ENCODE data around the gene EFL1.

GRCh38 chr15:82174471-82175235, 87.9 kb downstream of the EFL1 start:
- TF ChIP-seq CTCF (conservative IDR thresholded peaks at IDR 0.05; ENCODE audit: low read depth, low read length) (no peak), POLR2A (IDR thresholded peaks at IDR 0.05; ENCODE audit: low read depth, low read length) (no peak), BHLHE40 (IDR thresholded peaks at IDR 0.05; ENCODE audit: low read depth, low read length) (no peak), MAFK (IDR thresholded peaks at IDR 0.05; ENCODE audit: low read depth, low read length) (no peak), SMC3 (IDR thresholded peaks at IDR 0.05; ENCODE audit: low read depth, low read length) (no peak), RCOR1 (IDR thresholded peaks at IDR 0.05; ENCODE audit: insufficient replicate concordance, low read length) (no peak), RAD21 (IDR thresholded peaks at IDR 0.05; ENCODE audit: low read length) (no peak)
